Osteocyte (in vitro differentiated cells): ENCODE measurements around the gene NINL. TPM values are rescaled to one million over a fixed set of nuclear protein-coding genes. Genes with fewer than 3 reads are reported as not detected.

Source experiments
- DNase-seq: peaks from one replicate; pipeline ENCODE4 v3.0.0; 2021; ENCODE audit warnings: mixed read lengths; ENCODE audit not compliant: unreplicated experiment; ENCODE audit errors: extremely low spot score
- H3K27ac Mint-ChIP-seq: one replicate; pipeline ENCODE4 v1.8.0; 2021; ENCODE audit warnings: mild to moderate bottlenecking, mixed read lengths; ENCODE audit not compliant: unreplicated experiment
- H3K27me3 Mint-ChIP-seq: one replicate; pipeline ENCODE4 v1.8.0; 2021; ENCODE audit warnings: mixed read lengths; ENCODE audit not compliant: unreplicated experiment
- H3K36me3 Mint-ChIP-seq: one replicate; pipeline ENCODE4 v1.8.0; 2021; ENCODE audit warnings: mixed read lengths; ENCODE audit not compliant: unreplicated experiment
- H3K4me1 Mint-ChIP-seq: one replicate; pipeline ENCODE4 v1.8.0; 2021; ENCODE audit warnings: mixed read lengths; ENCODE audit not compliant: unreplicated experiment
- H3K4me3 Mint-ChIP-seq: one replicate; pipeline ENCODE4 v1.8.0; 2021; ENCODE audit warnings: mild to moderate bottlenecking, moderate library complexity, mixed read lengths; ENCODE audit not compliant: unreplicated experiment
- H3K9me3 Mint-ChIP-seq: one replicate; pipeline ENCODE4 v1.8.0; 2021; ENCODE audit warnings: mixed read lengths; ENCODE audit not compliant: unreplicated experiment
- total RNA-seq: library from RNA; stranded (reverse); gene quantifications from 2 replicates; pipeline ENCODE4 v1.2.1, GENCODE V29; 2021
- TF ChIP-seq, protein P1 (sequence below): fragments of 200-600 bp; sonication (generic); IDR thresholded peaks from 2 replicates; pipeline ENCODE4 v1.5.0; 2021; ENCODE audit warnings: antibody characterized with exemption, mild to moderate bottlenecking, moderate library complexity

The NINL gene
- total RNA-seq, 1 donor from 2014 or later: 20.8 TPM

DNA sequence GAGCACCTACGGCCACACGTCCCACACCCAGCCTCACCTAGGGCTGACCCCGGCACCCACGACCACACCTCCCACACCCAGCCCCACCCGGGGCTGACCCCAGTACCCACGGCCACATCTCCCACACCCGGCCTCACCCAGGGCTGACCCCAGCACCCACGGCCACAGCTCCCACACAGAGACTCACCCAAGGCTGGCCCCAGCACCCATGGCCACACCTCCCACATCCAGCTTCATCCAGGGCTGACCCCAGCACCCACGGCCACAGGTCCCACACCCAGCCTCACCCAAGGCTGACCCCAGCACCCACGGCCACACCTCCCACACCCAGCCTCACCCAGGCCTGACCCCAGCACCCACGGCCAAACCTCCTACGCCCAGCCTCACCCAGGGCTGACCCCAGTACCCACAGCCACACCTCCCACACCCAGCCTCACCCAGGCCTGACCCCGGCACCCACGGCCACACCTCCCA, 36.7 kb downstream of the NINL start:
- no peak for DNase-seq
- Mint-ChIP-seq H3K27me3 (no peaks in the 10 kb centered on the region), H3K4me3 (no peak overlapping the region), H3K4me1 (peaks cover 55% of the 10 kb centered on the region), H3K9me3 (no peaks in the 10 kb centered on the region), H3K27ac (no peak overlapping the region), H3K36me3 (peaks cover 1% of the 10 kb centered on the region)
- TF ChIP-seq, protein P1, sequence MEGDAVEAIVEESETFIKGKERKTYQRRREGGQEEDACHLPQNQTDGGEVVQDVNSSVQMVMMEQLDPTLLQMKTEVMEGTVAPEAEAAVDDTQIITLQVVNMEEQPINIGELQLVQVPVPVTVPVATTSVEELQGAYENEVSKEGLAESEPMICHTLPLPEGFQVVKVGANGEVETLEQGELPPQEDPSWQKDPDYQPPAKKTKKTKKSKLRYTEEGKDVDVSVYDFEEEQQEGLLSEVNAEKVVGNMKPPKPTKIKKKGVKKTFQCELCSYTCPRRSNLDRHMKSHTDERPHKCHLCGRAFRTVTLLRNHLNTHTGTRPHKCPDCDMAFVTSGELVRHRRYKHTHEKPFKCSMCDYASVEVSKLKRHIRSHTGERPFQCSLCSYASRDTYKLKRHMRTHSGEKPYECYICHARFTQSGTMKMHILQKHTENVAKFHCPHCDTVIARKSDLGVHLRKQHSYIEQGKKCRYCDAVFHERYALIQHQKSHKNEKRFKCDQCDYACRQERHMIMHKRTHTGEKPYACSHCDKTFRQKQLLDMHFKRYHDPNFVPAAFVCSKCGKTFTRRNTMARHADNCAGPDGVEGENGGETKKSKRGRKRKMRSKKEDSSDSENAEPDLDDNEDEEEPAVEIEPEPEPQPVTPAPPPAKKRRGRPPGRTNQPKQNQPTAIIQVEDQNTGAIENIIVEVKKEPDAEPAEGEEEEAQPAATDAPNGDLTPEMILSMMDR: no peak

DNA sequence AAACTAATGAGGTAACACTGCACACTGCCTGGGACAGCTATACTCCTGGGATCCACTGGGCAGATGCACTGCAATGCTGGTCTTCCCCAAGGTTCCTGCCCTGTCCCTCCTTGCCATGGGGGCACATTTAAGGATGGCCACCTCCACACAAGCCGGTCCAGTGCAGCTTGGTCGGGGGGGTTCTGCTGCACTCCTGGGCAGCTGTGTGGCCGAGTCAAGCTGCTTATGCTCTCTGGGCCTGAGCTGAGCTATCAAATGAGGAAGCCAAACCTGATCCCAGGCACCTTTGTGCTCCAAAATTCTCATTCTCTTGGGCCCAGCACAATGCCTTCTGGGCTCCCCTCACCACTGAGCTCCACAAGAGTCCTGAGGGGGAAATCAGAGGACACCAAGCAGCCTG, 37.3 kb downstream of the NINL start:
- peaks cover 58% of the 10 kb centered on the region for H3K4me1 Mint-ChIP-seq
- no peaks in the 10 kb centered on the region for H3K27me3 Mint-ChIP-seq
- no peak overlapping the region for H3K4me3 Mint-ChIP-seq
- TF ChIP-seq, protein P1: no peak
- DNase-seq: no peak
- no peaks in the 10 kb centered on the region for H3K9me3 Mint-ChIP-seq
- peaks cover 1% of the 10 kb centered on the region for H3K36me3 Mint-ChIP-seq
- no peak overlapping the region for H3K27ac Mint-ChIP-seq

DNA sequence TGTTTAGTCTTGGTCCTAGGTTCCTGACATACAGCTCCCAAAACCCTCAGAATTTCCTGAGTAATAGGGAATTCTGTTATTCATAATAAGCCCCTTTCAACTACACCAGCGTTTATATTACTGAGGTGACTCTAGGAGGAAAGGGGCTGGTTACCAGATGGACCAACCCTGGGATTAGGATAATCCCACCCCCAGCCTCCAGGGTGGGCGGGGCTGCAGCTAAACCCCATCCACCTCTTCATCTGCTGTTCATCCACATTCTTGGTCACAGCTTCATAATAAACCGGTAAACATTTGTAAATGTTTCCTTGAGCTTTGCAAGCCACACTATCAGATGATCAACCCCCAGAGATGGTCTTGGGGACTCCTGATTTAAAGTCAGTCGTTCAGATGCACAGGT, 38.3 kb downstream of the NINL start:
- H3K27me3 Mint-ChIP-seq: no peaks in the 10 kb centered on the region
- H3K4me3 Mint-ChIP-seq: no peak overlapping the region
- H3K27ac Mint-ChIP-seq: no peak overlapping the region
- TF ChIP-seq, protein P1: no peak
- H3K36me3 Mint-ChIP-seq: peaks cover 1% of the 10 kb centered on the region
- no peak for DNase-seq
- no peaks in the 10 kb centered on the region for H3K9me3 Mint-ChIP-seq
- H3K4me1 Mint-ChIP-seq: peaks cover 58% of the 10 kb centered on the region

DNA sequence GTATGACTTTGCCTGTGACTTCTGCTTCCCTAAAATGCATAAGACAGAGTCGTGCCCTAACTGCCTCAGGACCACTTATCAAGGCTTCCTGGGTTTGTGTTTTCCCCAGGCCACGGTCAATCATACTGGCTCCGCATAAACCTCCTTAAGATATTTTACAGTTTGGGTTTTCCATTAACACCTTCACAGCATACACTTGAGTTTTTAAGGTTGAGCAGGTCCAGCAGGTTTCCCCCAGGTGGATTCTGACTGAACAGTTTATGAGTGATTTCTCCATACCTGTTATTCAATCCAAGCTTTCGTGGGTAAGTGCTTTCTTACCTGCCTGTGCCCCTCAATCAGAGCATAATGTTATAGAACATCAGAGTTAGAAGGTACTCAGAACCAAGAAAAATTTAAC, 39.3 kb downstream of the NINL start:
- H3K36me3 Mint-ChIP-seq: peaks cover 1% of the 10 kb centered on the region
- peaks cover 57% of the 10 kb centered on the region for H3K4me1 Mint-ChIP-seq
- H3K4me3 Mint-ChIP-seq: no peak overlapping the region
- no peaks in the 10 kb centered on the region for H3K27me3 Mint-ChIP-seq
- no peak overlapping the region for H3K27ac Mint-ChIP-seq
- no peak for DNase-seq
- TF ChIP-seq, protein P1: no peak
- H3K9me3 Mint-ChIP-seq: no peaks in the 10 kb centered on the region

DNA sequence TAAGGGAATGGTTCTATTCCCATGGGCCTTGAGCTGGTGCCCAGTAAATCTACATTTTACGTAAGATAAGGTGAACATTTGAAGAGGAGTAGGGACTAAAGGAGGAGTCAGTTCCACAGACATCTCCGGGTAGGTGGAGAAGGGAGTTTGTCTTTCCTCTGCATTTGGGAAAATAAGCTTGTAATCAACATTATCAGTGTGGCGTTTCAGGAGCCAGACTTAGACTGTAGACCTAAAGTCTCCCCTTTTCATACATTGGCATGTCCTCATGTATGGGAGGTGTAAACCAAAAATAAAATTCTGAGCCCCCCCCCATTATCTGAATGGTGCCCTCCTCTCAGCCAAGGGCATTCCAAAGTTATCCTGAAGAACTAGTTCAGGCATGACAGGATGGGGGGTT, 40.2 kb downstream of the NINL start:
- H3K27me3 Mint-ChIP-seq: no peaks in the 10 kb centered on the region
- no peak for DNase-seq
- TF ChIP-seq, protein P1: no peak
- no peak overlapping the region for H3K4me3 Mint-ChIP-seq
- H3K9me3 Mint-ChIP-seq: no peaks in the 10 kb centered on the region
- H3K27ac Mint-ChIP-seq: peak overlapping the region; percentile 16
- H3K4me1 Mint-ChIP-seq: peaks cover 54% of the 10 kb centered on the region
- H3K36me3 Mint-ChIP-seq: peaks cover 1% of the 10 kb centered on the region
